ENCODE measurements around the gene PRKCA.

DNA sequence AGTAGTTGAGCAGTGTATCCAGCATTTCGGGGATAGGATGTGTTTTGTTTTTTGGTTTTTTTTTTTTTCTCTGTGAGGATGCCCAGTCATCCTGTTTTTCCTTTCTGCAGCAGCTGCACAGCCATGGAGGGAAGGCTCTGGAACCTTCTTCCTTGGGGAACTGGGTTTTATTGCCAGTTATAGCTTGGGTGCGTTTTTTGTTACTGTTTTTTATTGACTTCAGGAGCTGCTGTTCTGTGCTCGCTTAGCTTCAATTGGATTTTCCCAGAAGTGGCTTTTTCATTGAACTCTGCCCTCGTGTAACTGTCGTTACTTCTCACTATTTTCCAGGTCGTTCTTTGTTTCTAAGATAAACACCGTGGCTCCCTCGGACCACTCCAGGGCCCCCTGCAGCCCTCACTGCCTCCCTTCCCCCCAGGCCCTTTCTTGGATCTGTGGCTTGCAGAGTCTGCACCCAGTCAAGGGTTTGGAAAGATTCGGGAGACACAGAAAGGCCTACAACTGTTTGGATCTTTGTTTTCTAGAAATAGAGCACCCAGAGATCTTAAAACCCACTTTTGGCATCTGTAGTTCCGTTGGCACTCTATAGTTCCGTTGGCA is 412.8 kb downstream of the PRKCA start:
- TF ChIP-seq CTCF (IDR thresholded peaks at IDR 0.05) (no peak), POLR2A (IDR thresholded peaks at IDR 0.05) (no peak), POLR2AphosphoS5 (IDR thresholded peaks at IDR 0.05) (no peak)

All from prostate gland (tissue), 2 donors.